Hematopoietic multipotent progenitor cell treated with erythropoietin and hydrocortisone succinate and interleukin-3 and kit ligand, for 17 days (in vitro differentiated cells): ENCODE data around the gene ZFP36.

Experiments used
- DNase-seq: peaks from one replicate; pipeline ENCODE4 v3.0.0-alpha.2; 2015; ENCODE audit warnings: low spot score

ZFP36 gene

GRCh38 chr19:39419003-39419402 is 12.4 kb downstream of the ZFP36 start:
- no peak for DNase-seq

DNA sequence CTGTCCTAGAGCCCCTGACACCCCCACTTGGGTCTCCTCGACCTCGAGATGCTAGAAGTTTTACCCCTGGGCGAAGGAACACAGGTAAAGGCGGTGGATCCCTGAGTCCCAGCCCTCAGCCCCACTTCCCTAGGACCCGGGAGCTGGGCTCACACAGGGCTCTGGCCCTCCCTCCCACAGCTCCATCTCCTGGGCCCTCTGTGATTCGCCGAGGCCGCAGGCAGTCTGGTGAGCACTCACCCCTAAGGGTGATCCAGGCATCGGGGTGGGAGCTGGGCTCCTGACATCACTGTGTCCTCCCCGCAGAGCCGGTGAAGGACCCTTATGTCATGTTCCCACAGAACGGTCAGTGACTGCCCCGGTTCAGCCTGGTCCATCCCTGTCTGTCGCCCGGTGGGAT is 14.1 kb downstream of the ZFP36 start:
- DNase-seq = no peak

- no peak for DNase-seq
These were observed 15.4 kb downstream of the ZFP36 start for GRCh38 chr19:39422020-39422419.

DNA sequence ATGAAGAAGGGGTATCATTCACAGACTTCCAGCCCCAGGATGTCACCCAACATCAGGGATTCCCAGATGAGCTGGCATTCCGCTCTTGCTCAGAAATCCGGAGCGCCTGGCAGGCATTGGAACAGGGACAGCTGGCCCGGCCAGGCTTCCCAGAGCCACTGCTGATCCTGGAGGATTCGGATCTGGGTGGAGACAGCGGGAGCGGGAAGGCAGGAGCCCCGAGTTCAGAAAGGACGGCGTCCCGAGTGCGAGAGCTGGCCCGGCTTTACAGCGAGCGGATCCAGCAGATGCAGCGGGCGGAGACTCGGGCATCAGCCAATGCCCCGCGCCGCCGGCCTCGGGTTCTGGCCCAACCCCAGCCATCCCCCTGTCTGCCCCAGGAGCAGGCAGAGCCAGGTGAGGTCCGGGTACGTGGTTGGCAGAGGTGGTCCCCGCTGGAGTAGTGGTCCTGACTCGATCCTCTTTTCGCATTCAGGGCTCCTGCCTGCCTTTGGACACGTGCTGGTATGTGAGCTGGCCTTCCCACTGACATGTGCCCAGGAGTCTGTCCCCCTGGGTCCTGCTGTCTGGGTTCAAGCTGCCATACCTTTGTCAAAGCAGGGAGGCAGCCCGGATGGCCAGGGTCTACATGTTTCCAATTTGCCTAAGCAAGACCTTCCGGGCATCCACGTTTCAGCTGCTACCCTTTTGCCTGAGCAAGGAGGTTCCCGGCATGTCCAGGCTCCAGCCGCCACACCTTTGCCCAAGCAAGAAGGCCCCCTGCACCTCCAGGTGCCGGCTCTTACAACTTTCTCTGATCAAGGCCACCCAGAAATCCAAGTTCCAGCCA is 16.8 kb downstream of the ZFP36 start:
- no peak for DNase-seq

GRCh38 chr19:39424934-39425333 is 18.3 kb downstream of the ZFP36 start:
- no peak for DNase-seq

GRCh38 chr19:39425744-39426143 is 19.1 kb downstream of the ZFP36 start:
- DNase-seq = no peak

DNA sequence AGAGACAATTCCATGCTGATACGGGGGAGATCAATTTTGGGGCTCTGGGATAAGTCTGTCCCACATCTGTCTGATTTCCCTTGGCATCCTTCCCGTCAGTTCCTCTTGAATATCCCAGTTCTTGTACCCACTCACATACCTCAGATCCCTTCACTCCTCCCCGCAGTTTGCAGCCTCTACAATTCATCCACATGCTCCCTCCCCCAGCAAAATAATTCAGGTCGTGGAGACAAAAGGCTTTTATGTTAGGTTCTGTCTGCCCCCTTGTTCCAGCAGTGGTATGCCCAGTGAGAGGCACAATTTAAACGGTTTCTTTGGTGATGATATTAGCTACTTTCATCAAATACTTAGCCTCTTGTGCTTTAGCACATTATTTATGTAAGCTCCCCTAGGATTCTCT is 19.5 kb downstream of the ZFP36 start:
- DNase-seq = no peak

DNA sequence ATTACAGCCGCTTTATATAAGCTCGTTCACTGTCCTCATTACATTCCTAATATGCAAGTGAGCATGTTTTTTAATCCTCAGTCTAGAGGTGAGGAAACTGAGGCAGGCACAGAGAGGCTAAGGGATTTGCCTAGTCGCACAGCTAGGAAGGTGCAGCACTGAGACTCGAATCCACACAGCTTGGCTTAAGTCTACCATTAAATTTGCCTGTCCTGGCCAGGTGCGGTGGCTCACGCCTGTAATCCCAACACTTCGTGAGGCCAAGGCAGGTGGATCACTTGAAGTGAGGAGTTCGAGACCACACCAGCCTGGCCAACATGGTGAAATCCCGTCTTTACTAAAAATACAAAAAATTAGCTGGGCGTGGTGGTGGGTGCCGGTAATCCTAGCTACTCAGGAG is 21.1 kb downstream of the ZFP36 start:
- no peak for DNase-seq

DNA sequence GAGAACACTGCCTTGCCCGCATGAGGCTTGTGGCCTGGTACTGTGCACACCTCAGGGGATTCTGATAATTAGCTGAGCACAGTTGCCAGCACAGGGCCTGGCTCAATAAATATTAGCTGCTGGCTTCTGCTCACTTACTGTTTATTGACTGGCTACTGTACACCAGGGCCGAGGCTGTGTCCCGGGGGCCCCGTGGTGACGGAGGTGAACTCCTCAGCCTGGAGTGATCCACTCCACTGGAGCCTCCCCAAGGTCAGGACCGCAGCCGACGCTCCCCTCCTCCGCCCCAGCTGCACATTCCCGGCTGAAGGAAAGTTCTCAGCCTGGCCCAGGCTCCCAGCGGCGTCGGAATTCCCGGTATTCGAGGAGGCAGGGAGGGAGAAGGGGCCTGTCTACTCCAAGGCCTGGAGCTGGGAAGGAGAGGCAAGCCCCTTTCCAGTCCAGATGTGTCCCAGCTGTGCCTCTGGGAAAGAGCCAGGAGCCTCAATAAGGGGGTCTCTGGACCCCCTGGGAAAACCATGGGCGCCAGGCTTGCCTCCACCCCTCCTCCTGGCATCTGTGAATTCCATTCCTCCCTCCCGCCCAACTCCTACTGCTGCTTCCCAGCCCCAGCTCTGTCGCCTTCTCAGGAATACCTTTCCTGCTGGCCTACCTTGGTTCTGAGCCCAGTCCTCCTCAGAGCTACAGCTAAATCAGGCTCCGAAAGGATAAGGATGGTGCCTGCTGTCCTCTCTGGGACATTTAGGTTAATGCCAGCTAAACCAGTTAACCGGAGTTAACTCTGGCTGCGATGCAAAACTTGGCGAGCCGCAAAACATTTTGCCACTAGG is 21.9 kb downstream of the ZFP36 start:
- DNase-seq = no peak

DNA sequence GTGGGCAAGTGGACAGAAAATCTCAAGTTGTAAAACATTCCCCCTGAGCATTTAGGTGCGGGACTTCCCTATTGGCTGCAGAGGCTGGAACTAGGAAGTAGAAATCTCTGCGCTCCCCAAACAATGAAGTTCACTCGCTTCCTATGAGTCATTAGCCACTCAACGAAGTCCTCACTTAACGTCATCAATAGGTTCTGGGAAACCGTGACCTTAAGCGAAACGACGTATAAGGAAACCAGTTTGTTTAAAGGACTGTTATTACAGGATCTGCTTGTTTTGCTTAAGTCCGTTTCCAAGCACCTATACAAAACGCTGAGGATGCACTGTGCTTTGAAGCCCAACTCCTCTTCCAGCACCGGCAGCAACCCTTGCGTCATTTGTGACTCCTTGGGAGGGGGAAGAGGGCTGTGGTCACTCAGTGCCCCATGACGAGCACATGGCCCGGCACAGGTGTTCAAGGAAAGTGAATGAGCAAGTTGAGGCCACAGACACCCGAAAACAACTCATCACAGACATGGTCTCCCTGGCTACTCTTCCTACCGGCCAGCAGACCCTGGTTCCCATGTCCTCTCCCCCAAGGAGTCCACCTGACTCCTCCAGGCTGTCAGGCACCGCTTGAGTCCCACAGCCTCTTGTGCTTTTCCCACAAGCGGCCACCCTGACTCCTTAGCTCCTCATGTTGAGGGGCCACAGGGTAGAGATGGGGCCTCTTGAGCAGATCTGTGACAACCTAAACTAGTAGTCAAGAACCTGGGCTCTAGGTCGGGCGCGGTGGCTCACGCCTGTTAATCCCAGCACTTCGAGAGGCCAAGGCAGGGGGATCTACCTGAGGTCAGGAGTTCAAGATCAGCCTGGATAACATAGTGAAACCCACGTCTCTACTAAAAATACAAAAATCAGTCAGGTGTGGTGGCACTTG is 24.3 kb downstream of the ZFP36 start:
- DNase-seq = no peak

DNA sequence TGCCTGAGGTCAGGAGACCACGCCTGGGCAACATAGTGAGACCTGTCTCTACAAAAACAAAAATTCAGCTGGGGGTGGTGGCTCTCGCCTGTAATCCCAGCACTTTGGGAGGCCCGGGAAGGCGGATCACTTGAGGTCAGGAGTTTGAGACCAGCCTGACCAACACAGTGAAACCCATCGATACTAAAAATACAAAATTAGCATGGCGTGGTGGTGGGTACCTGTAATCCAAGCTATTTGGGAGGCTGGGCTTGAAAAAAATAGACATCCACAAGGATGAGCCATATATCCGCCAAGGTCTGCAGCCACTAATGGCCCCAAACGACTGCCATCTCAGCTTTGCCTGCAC is 26.0 kb downstream of the ZFP36 start:
- no peak for DNase-seq

GRCh38 chr19:39433480-39434079 is 26.9 kb downstream of the ZFP36 start:
- DNase-seq = no peak

GRCh38 chr19:39434123-39435076 is 27.8 kb downstream of the ZFP36 start:
- no peak for DNase-seq

GRCh38 chr19:39435499-39436349 is 29.1 kb downstream of the ZFP36 start, which contains the start of gene RPS16:
TSS of gene RPS16 (minus strand) at chr19:39435949. CDS start at chr19:39435895, 54 bp downstream.
- DNase-seq = peak; percentile 98

GRCh38 chr19:39436350-39436716 is 29.7 kb downstream of the ZFP36 start:
- DNase-seq = no peak

GRCh38 chr19:39438270-39438934 is 31.8 kb downstream of the ZFP36 start:
- DNase-seq = no peak

DNA sequence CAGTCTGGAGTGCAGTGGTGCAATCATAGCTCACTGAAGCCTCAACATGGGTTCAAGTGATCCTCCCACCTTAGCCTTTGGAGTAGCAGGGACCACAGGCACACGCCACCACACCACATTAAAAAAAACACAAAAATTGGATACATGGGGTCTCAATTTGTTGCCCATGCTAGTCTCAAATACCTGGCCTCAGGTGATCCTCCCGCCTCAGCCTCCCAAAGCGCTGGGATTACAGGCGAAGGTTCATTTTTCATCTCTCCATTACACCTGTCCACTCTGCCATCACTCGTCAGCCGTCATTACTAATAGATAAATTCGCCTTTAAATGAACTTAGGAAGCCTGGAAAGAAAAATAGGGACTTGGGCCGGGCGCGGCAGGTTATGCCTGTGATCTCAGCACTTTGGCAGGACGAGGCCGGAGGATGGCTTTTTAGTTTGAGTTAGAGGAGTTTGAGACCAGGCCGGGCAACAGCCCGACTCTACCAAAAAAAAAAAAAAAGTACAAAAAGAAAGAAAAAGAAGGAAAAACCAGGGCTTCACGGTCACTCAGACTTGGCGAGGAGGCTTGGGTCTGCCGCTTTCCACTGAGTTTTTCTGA is 38.0 kb downstream of the ZFP36 start:
- DNase-seq = no peak

- DNase-seq = peak; percentile 99
These were observed 38.8 kb downstream of the ZFP36 start, which contains the start of gene SUPT5H for GRCh38 chr19:39445196-39446111. TSS of gene SUPT5H (plus strand) at chr19:39445582. CDS start at chr19:39445891, 309 bp downstream.
